IMR-90 (cell line): ENCODE data around the gene FRYL. TPM values are rescaled to one million over a fixed set of nuclear protein-coding genes. Genes with fewer than 3 reads are reported as not detected.

Experiments used
- ATAC-seq: fragments of 200-7000 bp; cut with Tn5 transposase; 2 replicates; pipeline ENCODE4 v1.9.1; 2020; ENCODE audit warnings: low read depth, mild to moderate bottlenecking, moderate library complexity
- BruUV-seq: library from RNA; stranded (reverse); fragments of 400-500 nt; replicated peaks from 2 replicates; lab custom pipeline; 2021; lab: Mats Ljungman, UMichigan
- CTCF ChIA-PET: fragments of 300-600 bp; formaldehyde crosslinking; extraction: SDS; loops from one replicate; lab custom pipeline; 2021; ENCODE audit warnings: antibody characterized with exemption; lab: Yijun Ruan, JAX
- POLR2A ChIA-PET: fragments of 300-600 bp; sonication (Branson Sonifier 250); formaldehyde crosslinking; loops from one replicate; lab custom pipeline; 2022; ENCODE audit warnings: antibody characterized with exemption; ENCODE audit not compliant: unreplicated experiment; lab: Charles Lee
- DNase-seq: peaks from one replicate; pipeline ENCODE4 v3.0.0; 2013
- H2AFZ ChIP-seq: replicated peaks from 2 replicates; pipeline ENCODE3; 2013; ENCODE audit warnings: low read length, mild to moderate bottlenecking; ENCODE audit not compliant: poor library complexity
- H2AK5ac ChIP-seq: 2 replicates; pipeline ENCODE4 v1.6.1; 2013; ENCODE audit warnings: low read depth, low read length, inconsistent platforms
- H2AK9ac ChIP-seq: replicated peaks from 2 replicates; pipeline ENCODE3; 2013; ENCODE audit warnings: mild to moderate bottlenecking, low read depth, low read length, moderate library complexity; ENCODE audit not compliant: poor library complexity
- H2BK120ac ChIP-seq: 2 replicates; pipeline ENCODE4 v1.6.1; 2013; ENCODE audit warnings: low read depth, low read length, inconsistent platforms
- H2BK15ac ChIP-seq: 3 replicates; pipeline ENCODE4 v1.6.1; 2013; ENCODE audit warnings: low read depth, low read length, inconsistent platforms
- H2BK20ac ChIP-seq: 2 replicates; pipeline ENCODE4 v1.6.1; 2013; ENCODE audit warnings: low read depth, mild to moderate bottlenecking, inconsistent platforms, low read length, moderate library complexity
- H2BK5ac ChIP-seq: 2 replicates; pipeline ENCODE4 v1.6.1; 2013; ENCODE audit warnings: mild to moderate bottlenecking, low read depth, low read length, inconsistent platforms; ENCODE audit not compliant: poor library complexity, severe bottlenecking
- H3K14ac ChIP-seq: replicated peaks from 2 replicates; pipeline ENCODE4 v1.6.1; 2013; ENCODE audit warnings: low read depth, low read length, inconsistent platforms
- H3K18ac ChIP-seq: 2 replicates; pipeline ENCODE4 v1.6.1; 2013; ENCODE audit warnings: low read depth, low read length, control low read depth
- H3K23ac ChIP-seq: 2 replicates; pipeline ENCODE4 v1.6.1; 2013; ENCODE audit warnings: low read depth, low read length, inconsistent platforms
- H3K27ac ChIP-seq: 2 replicates; pipeline ENCODE4 v1.5.1; 2013; ENCODE audit warnings: mild to moderate bottlenecking, control low read depth, low read length; ENCODE audit not compliant: insufficient read depth
- H3K27me3 ChIP-seq: 2 replicates; pipeline ENCODE4 v1.6.1; 2013; ENCODE audit warnings: low read length; ENCODE audit not compliant: control insufficient read depth, insufficient read depth
- H3K36me3 ChIP-seq: 2 replicates; pipeline ENCODE4 v1.6.1; 2013; ENCODE audit warnings: low read length, mixed read lengths; ENCODE audit not compliant: control insufficient read depth, insufficient read depth
- H3K4ac ChIP-seq: 2 replicates; pipeline ENCODE4 v1.6.1; 2013; ENCODE audit warnings: low read depth, low read length, inconsistent platforms
- H3K4me1 ChIP-seq: 2 replicates; pipeline ENCODE4 v1.6.1; 2013; ENCODE audit warnings: low read length, mixed read lengths; ENCODE audit not compliant: control insufficient read depth, insufficient read depth
- H3K4me2 ChIP-seq: 2 replicates; pipeline ENCODE4 v1.6.1; 2013; ENCODE audit warnings: low read depth, mild to moderate bottlenecking, control low read depth, low read length, moderate library complexity
- H3K4me3 ChIP-seq: 2 replicates; pipeline ENCODE4 v1.5.1; 2013; ENCODE audit warnings: low read depth, mild to moderate bottlenecking, control low read depth, low read length, moderate library complexity; ENCODE audit not compliant: insufficient read depth
- H3K56ac ChIP-seq: 2 replicates; pipeline ENCODE4 v1.6.1; 2013; ENCODE audit warnings: low read length, inconsistent platforms; ENCODE audit not compliant: insufficient read depth; ENCODE audit errors: extremely low read depth
- H3K79me1 ChIP-seq, 2 experiments: 2 replicates each; pipeline ENCODE4 v1.6.1; 2013; ENCODE audit warnings: low read length in 2 of 2, inconsistent platforms in 1 of 2, low read depth in 1 of 2
- H3K9ac ChIP-seq: 2 replicates; pipeline ENCODE4 v1.6.1; 2013; ENCODE audit warnings: low read depth, low read length, control low read depth
- H3K9me1 ChIP-seq: 2 replicates; pipeline ENCODE4 v1.6.1; 2013; ENCODE audit warnings: low read length, inconsistent platforms; ENCODE audit not compliant: insufficient read depth
- H3K9me3 ChIP-seq: 2 replicates; pipeline ENCODE4 v1.6.1; 2013; ENCODE audit warnings: low read length; ENCODE audit not compliant: control insufficient read depth, insufficient read depth
- H4K20me1 ChIP-seq: 2 replicates; pipeline ENCODE4 v1.6.1; 2013; ENCODE audit warnings: low read length, inconsistent platforms; ENCODE audit not compliant: insufficient read depth
- H4K5ac ChIP-seq: 2 replicates; pipeline ENCODE4 v1.6.1; 2013; ENCODE audit warnings: mild to moderate bottlenecking, low read depth, low read length, control low read depth
- H4K8ac ChIP-seq, 2 experiments: 2 replicates each; pipeline ENCODE4 v1.6.1; 2013; ENCODE audit warnings: low read depth in 2 of 2, low read length in 2 of 2, control low read depth in 1 of 2, inconsistent platforms in 1 of 2
- H4K91ac ChIP-seq: 2 replicates; pipeline ENCODE4 v1.6.1; 2013; ENCODE audit warnings: low read depth, low read length, inconsistent platforms; ENCODE audit not compliant: insufficient read depth
- BHLHE40 ChIP-seq: fragments of 150-350 bp; IDR thresholded peaks from 2 replicates; pipeline ENCODE4 v1.6.1; 2016; ENCODE audit warnings: mild to moderate bottlenecking, low read depth, low read length
- CEBPB ChIP-seq: IDR thresholded peaks from 2 replicates; pipeline ENCODE4 v1.6.1; 2012; ENCODE audit warnings: low read depth, low read length, improper control_type of control experiment
- CHD1 ChIP-seq: IDR thresholded peaks from 2 replicates; pipeline ENCODE4 v1.6.1; 2012; ENCODE audit warnings: low read depth, low read length, improper control_type of control experiment
- CTCF ChIP-seq: conservative IDR thresholded peaks from 2 replicates; pipeline ENCODE4 v1.5.1; 2012; ENCODE audit warnings: mild to moderate bottlenecking, low read depth, low read length, improper control_type of control experiment
- ELK1 ChIP-seq: fragments of 150-350 bp; IDR thresholded peaks from 2 replicates; pipeline ENCODE4 v1.6.1; 2016; ENCODE audit warnings: low read depth, mild to moderate bottlenecking, low read length, moderate library complexity, borderline replicate concordance
- MAZ ChIP-seq: IDR thresholded peaks from 2 replicates; pipeline ENCODE4 v1.6.1; 2012; ENCODE audit warnings: low read depth, mild to moderate bottlenecking, low read length, improper control_type of control experiment, moderate library complexity, borderline replicate concordance
- MXI1 ChIP-seq: IDR thresholded peaks from 2 replicates; pipeline ENCODE4 v1.6.1; 2012; ENCODE audit warnings: low read depth, mild to moderate bottlenecking, low read length, moderate library complexity, borderline replicate concordance
- POLR2A ChIP-seq: IDR thresholded peaks from 2 replicates; pipeline ENCODE4 v1.6.1; 2012; ENCODE audit warnings: mild to moderate bottlenecking, low read depth, low read length
- RAD21 ChIP-seq: IDR thresholded peaks from 2 replicates; pipeline ENCODE4 v1.6.1; 2012; ENCODE audit warnings: low read length, improper control_type of control experiment
- RFX5 ChIP-seq: IDR thresholded peaks from 2 replicates; pipeline ENCODE4 v1.8.0; 2012; ENCODE audit warnings: low read depth, mild to moderate bottlenecking, low read length, moderate library complexity
- WGBS, 2 experiments: methylation state at CpG; one replicate each; pipeline versions ENCODE4 v1.1.5 to v1.1.7; 2013; ENCODE audit warnings: missing lambda C conversion rate in 2 of 2; ENCODE audit not compliant: insufficient read length in 1 of 2; ENCODE audit errors: extremely low coverage in 2 of 2; 5-methylcytosine and 5-hydroxymethylcytosine counted together
- dilution Hi-C: fragments of 300-500 bp; cut with HindIII; formaldehyde crosslinking; loops from one replicate; pipeline ENCODE4 v1.14.3; 2018; ENCODE audit warnings: low sequenced_read_pairs; ENCODE audit not compliant: unreplicated experiment
- in situ Hi-C: fragments of 300-500 bp; cut with MboI; formaldehyde crosslinking; loops from 3 replicates; pipeline ENCODE4 v1.14.3; 2019; ENCODE audit warnings: low sequenced_read_pairs, inconsistent platforms, mixed read lengths
- intact Hi-C: fragments of 100-400 bp; cut with micrococcal nuclease; formaldehyde crosslinking; loops from 2 replicates; pipeline ENCODE4 v1.10.0; 2022
- polyA plus RNA-seq, 3 experiments: library from polyadenylated mRNA; depleted of rRNA; stranded (reverse); fragments of >200 nt; gene quantifications; 2 replicates each; pipeline ENCODE4 v1.2.3, GENCODE V29; 2012; ENCODE audit warnings: low replicate concordance in 1 of 3
- total RNA-seq: library from RNA; depleted of rRNA; stranded (reverse); fragments of >200 nt; gene quantifications from 2 replicates; pipeline ENCODE4 v1.2.3, GENCODE V29; 2012

Gene FRYL
- total and polyA plus RNA-seq, 2 of the 4 experiments (the other 2 are of a cell fraction): 9.9 to 77.4 TPM

- no TSS peak for BruUV-seq
- Histone ChIP-seq H3K23ac (no peak overlapping the region), H2AK9ac (no peak overlapping the region), H3K4me1 (no peaks in the 10 kb centered on the region), H2AK5ac (no peak overlapping the region), H2AFZ (no peak overlapping the region), H3K9me1 (no peaks in the 10 kb centered on the region), H4K8ac (no peak overlapping the region), H4K5ac (no peak overlapping the region), H3K27ac (no peak overlapping the region), H3K36me3 (no peaks in the 10 kb centered on the region), H2BK15ac (no peak overlapping the region), H3K4me3 (no peak overlapping the region), H3K9ac (no peak overlapping the region), H3K4ac (no peak overlapping the region), H4K91ac (no peak overlapping the region), H4K20me1 (no peaks in the 10 kb centered on the region), H3K79me1 (no peaks in the 10 kb centered on the region), H3K4me2 (no peak overlapping the region), H3K27me3 (peaks cover 4% of the 10 kb centered on the region), H3K14ac (no peak overlapping the region), H3K9me3 (no peaks in the 10 kb centered on the region), H2BK5ac (no peak overlapping the region), H3K56ac (no peak overlapping the region), H3K18ac (no peak overlapping the region), H2BK20ac (no peak overlapping the region), H2BK120ac (no peak overlapping the region)
- ChIA-PET POLR2A (no interaction called here), CTCF (interaction anchor here (1.0 kb wide), 1 partner anchor 64 kb away, joined by 3 read pairs; no protein-coding TSS in a partner anchor)
- dilution Hi-C loops (no loop called here), intact Hi-C loops (no loop called here), in situ Hi-C loops (no loop called here)
- no peak for TF ChIP-seq MXI1
- no peak for TF ChIP-seq CEBPB
- TF ChIP-seq BHLHE40: no peak
- no peak for TF ChIP-seq CHD1
- TF ChIP-seq RAD21: no peak
- no peak for TF ChIP-seq POLR2A
- TF ChIP-seq RFX5: no peak
- no peak for TF ChIP-seq MAZ
- no peak for TF ChIP-seq ELK1
- no peak for TF ChIP-seq CTCF
- no peak for DNase-seq
- no peak for ATAC-seq
- no CpG with 5 or more reads among the region's 10 CpGs for WGBS, 2 experiments
These were observed 330.9 kb downstream of the FRYL start for GRCh38 chr4:48449151-48449550.
